HG02884 (cell line): Measurements from ENCODE around the gene PPP6R1.

Source experiments
- ATAC-seq: cut with Tn5 transposase; IDR thresholded peaks from one replicate; pipeline ENCODE4 v1.9.1; 2021; ENCODE audit warnings: mild to moderate bottlenecking, moderate library complexity; ENCODE audit not compliant: unreplicated experiment

The PPP6R1 gene

DNA sequence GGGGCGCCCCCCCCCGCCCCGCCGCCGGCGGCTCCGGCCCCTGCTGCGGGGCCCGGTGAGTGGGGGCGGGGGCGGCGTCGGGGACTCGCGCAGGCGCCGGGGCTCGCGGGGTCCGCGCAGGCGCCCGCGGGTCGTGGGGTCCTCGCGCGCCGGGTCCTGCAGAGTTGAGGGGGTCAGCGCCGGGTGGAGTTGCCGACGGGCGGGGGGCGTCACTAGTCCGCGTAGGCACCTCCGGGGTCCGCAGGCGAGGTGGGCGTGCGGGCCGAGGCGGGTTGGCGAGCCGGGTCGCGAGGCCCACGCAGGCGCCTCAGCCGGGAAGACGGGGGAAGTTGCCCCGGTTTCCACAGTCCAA, 365 bp downstream of the PPP6R1 start:
- ATAC-seq, result peak; percentile 15

DNA sequence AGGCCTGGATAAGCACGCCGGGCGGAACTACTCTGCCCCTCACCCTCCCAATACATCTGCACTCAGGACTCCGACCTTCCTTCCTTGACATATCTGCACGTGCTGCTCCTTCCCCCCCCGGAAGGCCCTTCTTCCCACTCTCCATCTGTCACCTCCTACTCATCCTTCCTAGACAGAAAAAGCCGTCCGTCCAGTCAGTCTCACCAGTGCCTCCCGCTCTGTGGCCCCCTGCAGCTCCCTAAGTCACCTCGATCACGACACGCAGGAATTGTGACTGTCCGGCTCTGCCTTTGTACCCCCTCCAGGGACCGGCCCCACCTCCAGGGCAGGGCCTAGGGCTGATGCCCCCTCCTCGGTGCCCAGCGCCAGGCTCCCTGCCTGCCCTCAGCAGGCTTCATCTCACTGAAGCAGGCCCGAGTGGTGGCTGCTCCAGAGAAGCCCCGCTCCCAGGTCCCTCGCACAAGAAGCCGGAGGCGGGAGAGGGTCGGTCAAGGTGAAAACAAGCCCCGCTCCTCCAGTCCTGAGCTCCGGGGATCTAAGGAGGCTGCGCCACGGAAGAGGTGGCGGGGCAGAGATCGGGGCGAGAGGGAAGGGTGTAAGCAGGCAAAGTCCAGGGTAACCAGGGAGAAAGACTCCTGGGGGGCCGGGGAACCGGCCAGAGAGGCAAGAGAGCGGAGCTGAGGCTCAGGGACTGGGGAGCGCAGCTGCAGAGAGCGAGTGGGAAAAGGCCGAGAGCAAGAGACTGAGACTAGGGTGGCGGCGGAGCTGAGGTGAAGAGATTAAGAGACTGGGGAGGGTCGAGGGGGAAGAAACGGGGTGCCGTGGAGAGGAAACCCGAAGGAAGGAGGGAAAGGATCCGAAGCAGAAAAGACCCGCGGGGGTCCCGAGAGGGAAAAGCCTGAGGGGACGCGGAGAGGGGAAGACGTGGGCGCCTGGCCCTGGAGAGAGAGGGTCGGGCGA, 1.1 kb downstream of the PPP6R1 start:
- no peak for ATAC-seq

DNA sequence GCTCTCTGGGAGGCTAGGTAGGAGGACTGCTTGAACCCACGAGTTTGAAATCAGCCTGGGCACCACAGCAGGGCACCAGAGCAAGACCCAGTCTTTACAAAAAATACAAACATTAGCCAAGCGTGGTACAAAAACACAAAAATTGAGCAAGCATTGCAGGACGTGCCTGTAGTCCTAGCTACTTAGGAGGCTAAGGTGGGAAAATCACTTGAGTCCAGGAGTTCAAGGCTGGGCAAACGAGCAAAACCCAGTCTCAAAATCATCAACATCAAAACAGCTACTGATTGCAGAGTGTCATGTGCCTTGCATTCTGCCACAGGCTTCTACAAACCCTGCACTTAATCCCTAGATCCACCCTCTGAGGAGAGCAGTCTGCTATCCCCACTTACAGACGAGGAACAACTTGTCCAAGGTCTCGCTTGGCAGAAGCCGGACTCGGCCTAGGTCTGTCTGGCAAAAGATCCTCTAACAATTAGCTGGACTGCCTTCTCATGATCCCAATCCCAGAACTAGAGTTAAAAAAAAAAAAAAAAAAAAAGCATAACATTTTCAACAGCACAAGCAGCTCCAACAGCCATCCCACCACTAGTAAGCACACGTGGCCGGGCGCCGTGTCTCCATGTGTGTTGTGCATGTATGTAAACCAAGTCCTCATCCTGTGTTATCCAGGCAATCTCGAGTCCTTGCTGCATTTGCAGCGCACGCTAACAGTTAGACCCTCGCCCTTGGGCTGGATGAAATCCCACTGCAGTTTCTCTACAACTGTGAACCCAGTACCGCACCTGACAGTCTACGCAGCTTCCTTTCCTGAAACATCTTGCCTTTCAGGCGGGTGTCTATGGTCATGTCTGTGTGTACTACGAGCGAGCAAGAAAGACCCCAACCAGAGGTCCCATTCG, 2.0 kb downstream of the PPP6R1 start:
- ATAC-seq, result no peak

DNA sequence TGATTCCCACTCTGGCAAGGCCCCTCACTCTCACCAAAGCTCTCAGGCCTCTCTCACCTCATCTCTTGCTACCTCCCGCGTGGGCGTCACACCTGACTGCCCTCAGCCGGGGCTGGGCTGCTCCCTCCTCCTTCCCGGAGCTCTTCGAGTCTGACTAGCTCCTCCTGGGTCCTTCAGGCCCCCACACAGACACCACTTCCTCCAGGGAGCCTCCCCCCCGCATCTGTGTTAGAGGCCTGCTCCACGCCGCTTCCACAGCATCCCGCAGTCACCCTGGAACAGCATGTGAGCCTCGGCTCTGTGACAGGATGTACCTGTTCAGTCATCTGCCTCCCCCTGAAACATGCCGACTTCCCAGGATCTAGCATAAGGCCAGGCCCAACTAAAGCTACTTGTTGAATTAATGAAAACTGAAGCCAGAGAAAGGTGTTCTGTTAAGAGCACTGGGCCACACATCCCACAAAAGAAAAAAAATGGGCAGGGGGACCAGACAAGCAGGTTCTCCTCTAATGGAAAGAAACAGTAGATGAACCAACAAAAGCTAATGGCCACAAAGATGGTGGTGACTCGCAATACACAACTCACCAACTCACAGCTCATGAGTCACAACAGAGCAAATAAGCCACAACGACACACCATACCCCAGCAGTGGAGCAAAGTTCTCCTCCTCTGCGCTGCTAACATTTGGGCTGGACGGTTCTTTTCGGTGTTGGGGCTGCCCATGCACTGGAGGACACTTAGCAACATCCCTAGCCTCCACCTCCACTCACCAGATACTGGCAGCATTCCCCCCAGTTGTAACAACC, 3.0 kb downstream of the PPP6R1 start:
- ATAC-seq, result no peak

DNA sequence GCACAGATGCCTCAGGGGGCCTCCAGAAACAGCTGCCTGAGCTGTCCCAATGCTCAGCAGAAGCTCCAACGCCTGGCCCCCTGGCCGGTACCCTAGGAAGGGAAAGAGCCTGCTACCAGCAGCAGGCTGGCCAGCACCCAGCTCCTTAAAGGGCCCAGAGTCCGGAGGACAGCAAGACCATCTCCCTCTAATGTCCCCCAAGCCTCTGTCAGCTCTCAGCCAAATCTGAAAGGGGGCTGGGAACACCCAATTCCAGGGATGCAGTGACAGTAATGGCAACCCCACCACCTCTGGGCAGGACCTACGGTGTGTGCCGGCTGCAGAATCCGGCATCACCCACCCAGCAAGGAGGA, 4.2 kb downstream of the PPP6R1 start:
- no peak for ATAC-seq

DNA sequence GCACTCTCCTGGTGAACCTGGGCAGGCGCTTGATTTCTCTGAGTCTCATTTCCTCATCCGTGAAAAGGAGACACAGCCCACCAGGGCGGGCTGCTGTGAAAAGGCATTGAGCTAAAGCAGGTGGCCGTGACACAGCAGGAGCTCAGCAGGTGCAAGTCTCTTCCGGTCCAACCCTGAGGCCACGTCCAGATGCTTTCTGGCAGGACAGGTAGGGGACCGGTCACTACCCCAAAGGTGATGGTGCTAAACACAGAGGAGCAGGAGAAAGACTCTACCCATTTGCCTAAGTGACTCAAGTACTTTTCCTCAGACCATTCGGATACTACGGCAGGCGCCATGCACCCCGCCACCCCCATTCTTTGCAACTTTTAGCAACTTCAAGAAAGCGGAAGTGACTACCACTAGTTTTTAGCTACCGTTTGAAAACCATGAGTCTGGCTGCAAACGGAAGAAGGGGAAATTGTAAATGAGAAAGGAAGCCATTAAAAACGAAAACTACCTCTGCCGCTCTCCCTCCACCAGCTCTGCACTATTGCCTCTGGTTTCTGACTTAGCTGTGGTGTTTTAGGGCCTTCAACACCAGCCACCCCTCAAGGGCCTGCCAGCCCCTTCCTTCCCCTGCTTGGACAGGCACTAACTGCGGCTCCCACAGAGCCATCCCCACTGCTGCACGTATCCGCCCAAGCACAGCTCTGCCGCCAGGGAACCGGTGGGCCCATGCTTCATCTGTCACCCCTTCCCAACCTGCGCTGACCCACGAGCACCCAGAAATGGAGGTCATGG, 4.8 kb downstream of the PPP6R1 start:
- ATAC-seq, result peak; percentile 34

DNA sequence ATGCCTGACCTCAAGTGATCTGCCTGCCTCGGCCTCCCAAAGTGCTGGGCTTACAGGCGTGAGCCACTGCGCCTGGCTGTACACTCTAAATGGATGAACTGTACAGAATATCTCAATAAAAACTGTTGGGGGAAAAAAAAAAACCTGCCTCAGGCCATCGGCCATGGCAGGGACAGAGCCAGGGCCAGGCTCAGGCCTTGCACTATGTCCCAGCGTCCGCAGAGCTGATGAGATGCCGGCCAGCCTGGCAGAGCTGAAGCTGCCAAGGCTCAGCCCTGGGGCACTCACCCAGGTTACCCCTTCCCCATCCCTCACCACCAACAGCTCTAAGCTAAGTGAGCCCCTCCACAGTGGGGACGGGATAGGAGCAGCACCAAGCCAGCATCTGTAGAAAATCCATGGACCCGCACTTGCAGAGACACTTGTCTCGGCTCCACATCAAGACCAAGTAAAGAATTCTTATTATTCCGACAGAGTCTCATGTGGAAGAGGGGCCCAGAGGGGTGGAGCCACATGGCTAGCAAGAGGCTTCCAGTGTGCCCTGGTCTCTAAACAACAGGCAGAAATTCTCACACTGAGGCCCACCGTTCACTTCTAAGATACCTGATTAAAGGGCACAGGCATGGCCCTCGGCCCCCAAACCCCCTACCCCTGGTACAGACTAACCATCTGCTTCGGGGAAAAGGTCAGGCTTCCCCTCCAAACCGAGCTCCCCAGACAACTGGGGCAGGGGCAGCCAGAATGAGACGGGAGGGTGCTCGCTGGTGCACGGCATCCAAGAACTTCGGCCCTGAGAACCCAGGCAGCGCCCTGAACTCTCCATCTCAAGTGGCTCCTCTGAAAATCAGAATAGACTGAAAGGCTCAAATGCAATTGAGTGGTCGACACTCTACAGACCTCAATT, 5.8 kb downstream of the PPP6R1 start:
- ATAC-seq, result no peak

DNA sequence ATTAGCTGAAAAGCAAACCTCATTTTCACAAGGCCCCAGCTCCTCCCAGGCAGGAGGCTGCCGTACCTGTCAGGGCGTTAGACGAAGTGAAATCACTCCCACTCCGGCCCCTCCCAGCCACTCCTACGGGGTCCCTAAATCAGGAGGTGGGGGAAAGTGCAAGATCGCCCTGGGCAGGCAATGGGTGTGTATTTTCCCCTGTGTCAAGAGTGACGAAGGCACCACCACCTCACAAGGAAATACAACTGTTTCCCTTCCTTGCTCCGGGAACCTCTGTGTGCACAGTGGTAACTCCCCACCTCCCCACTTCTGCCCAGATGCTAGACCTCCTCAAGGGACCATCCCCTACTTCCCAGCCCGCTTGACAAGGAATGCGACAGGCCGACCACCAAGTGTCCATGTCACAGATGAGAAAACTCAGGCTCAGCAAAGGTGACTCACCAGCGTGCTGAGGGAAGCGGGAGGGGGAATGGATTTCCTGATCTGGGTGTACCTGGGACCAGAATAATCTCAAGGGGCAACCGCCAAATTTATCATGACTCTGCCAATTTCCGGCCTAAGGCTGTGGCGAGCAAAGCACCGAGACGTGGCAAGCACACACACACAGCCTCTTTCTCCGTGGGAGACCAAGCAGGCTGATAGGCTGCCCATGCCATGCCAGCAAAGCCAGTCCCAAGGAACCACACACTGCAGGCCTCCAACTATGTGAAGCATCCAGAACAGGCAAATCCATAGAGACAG, 7.3 kb downstream of the PPP6R1 start:
- ATAC-seq, result no peak

DNA sequence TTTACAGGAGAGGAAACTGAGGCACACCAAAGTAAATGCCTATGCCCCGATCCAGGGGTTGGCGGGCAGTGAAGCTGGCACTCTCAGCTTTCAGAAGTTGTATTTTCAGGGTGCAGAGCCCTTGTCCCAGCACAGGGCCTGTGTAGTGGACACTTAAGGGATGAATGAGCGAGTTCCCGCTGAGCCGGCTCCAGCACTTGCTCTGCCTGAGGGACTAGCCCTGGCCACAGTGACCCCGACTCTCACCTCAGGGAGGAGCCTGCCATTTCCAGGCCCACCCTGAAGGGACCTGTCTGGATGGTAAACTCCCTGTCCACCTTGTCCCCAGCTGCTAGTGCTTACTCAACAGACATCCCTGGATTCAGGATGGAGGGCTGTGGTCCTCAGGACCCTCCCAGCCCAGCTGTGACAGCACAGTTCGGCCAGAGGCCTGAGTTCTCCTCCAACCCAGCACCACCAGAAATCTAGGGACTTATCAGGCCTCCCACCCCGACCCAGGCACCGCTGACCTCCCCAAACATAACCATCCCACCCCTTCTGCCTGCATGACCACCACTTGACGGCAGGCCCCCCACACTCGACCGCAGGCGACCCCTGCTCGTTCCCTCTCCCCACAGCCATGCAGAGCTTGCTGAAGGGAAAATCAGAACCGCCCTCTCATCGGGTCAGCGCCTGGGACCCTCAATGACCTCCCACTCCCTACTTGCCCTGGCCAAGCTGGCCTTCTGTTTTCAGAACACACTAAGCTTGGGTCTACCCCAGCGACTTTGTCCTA, 8.4 kb downstream of the PPP6R1 start:
- ATAC-seq, result no peak

DNA sequence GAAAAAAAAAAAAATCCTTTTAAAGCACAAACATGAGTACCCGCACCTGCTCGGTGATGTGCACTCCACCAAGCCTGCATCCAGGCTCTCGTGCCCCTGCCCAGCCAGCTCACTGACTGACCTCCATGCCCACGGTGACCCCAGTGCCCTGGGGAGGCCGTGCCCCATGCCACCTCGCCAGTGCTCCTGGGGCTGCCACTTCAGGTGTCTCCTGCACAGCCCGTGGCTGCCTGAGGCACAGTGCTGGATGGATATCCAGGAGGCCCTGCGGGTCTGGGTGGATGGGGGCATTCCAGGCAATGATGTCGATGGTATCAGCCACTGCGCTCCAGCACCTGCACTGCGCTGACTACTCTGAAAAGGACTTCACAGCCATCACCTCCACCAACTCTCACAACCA, 9.0 kb downstream of the PPP6R1 start:
- no peak for ATAC-seq

DNA sequence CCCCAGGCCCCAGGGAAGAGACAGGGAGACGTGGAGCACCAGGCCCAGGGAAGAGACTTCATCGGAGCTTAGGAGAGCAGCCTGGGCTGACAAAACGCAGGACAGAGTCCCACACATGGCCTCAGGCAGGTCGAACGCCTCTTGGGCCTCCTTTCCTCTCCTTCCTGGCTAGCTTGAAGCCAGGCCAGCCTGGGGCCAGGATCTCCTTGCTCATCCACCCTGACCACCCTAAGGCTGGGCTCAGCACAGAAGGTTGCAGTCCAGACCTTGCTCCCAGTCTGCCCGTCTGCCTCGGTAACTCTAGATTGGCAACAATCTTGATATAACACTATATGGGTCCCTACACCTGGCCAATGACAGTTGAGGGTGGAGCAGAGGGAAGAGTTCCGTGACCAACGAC, 10.1 kb downstream of the PPP6R1 start:
- no peak for ATAC-seq

DNA sequence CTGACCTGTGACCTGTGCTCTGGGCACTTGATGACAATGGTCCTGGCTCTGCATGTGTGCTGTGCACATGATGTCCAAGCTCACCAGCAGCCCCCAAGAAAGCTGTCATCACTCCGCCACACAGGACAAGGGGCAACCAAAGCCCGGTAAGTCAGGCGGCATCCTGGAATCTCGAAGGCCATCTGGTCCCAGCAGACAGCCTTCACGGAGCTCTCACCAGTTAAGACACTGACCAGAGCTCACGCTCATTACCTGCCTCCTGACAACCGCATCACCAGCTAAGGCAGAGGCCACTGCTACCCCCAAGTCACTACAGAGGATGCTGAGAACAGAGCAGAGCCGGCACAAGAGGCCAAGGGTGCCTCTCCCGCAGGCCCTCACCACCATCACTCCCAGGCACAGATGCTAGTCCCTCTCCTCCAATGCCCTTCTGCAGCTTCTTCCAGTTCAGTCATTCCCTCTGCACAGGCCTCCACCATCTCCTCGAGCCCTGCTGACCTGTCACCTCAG, 10.6 kb downstream of the PPP6R1 start:
- ATAC-seq, result no peak

DNA sequence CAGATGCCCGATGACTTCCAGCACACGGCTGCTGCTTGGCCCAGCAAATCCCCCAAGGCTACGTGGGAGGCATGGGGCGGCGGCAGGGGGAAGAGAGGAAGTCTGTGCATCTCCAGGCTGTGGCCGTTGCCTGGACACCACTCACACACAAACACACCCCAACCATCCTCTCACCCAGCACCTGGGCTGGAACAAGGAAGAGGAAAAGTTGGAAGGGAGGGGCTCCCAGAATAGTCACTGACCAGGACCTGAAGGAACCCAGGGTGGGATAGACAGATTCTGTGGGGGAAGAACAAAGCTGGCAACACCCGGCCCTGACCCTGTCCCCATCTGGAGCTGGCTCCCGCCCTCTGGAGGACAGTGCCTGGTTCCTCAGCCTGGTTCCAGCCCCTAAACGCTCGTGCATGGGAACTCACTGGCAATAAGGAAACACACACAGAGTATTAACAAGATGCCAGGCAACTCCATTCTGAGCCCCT, 11.2 kb downstream of the PPP6R1 start:
- ATAC-seq, result no peak

DNA sequence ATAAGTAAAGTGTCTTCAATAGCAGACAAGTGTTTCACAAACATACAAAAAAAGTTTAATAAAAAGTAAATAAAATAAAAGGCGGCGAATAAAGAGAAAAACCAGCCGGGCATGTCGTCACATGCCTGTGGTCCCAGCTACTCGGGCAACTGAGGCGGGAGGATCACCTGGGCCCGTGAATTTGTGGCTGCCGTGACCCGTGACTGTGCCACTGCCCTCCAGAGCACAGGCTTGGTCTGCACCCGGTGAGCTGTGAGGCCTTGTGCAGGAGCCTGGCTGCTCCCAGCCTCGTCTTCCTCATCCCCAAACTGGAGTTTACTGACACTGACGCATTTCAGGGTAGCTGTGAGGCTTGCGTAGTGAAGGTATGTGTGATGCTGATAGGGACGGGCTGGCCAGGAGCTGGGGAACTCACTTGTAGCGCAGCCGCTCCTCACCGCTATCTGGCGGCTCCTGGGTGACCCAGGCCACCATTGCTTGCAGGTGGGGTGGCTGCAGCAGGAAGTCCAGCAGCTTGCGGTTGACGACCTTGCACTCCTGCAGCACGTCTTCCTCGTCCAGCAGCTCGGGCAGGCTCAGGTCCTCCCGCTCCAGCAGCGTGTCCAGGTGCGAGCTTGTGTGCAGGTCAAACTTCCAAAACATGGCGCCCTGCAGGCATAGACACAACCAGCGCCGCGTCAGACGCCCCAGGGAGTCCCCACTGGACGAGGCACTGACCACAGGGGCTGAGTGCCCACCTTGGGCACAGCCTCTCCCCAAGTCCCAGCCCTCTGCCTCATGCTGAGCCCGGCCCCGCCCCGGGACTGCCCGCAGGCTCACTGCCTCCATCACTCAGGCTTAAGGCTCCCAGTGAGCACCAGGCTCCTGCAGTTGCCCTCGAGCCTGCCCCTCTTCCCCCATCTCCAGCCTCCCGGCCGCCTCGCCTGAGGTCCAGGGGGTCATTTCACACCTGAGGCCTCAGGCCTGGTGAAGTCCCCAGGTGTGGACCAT, 12.1 kb downstream of the PPP6R1 start:
- ATAC-seq, result no peak

DNA sequence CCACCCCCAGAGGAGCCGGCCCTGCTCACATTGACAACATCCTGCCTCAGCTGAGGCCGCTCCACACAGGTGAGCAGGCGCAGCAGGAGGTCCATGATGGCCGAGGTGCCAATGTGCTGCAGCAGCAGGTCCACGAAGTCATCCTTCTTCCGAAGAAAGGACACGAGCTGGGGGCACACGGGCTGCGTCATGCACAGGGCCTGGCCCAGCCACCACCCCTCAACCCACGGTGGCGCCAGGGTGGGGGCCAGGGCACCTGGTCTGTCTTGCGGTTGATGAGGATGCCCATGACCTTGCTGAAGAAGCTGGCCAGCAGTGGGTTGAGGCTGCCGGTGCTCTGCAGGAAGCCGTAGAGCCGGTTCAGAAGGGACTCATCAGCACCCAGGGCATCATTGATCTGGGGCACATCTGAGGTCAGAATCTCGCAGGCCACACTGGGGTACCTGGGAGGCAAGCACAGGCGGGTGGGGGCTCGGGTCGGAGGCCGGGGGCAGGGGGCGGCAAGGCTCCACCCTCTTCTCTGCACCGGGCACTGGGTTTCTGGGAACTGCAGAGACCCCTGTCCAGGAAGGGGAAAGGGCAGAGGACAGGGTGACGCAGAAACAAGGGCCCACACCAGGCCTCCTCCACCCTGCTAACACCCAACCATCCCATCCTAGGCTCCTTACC, 13.4 kb downstream of the PPP6R1 start:
- no peak for ATAC-seq
